Measurements from ENCODE around the gene GJB3. TPM values are rescaled to one million over a fixed set of nuclear protein-coding genes. Genes with fewer than 3 reads are reported as not detected.
"Not testable (repeated sequence)": the region's sequence is repeated elsewhere in the genome, so short reads cannot be mapped to it uniquely, and the experiment has no call there.

The GJB3 gene
- total RNA-seq, 1 donor from 2014 or later = 29.7 TPM

DNA sequence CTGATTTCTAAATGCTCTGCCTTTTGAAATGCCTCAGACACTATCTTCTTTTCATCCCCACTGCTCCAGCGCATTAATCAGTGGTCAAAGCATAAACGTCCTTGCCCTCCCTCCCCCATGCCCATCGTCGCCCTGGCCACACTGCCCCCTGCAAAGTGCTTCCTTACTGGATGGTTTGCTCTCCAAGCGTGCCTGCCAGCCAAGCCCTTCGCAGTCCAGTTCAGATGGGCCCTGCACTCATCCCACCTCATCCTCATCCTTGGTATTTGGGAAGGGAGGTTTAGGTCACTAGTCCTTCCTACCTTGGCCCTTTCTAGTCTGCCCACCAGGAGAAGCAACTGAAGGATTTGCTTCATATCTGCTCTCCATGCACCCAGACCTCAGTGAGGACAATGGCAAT is 14.9 kb downstream of the GJB3 start:
- TF ChIP-seq, protein P1, sequence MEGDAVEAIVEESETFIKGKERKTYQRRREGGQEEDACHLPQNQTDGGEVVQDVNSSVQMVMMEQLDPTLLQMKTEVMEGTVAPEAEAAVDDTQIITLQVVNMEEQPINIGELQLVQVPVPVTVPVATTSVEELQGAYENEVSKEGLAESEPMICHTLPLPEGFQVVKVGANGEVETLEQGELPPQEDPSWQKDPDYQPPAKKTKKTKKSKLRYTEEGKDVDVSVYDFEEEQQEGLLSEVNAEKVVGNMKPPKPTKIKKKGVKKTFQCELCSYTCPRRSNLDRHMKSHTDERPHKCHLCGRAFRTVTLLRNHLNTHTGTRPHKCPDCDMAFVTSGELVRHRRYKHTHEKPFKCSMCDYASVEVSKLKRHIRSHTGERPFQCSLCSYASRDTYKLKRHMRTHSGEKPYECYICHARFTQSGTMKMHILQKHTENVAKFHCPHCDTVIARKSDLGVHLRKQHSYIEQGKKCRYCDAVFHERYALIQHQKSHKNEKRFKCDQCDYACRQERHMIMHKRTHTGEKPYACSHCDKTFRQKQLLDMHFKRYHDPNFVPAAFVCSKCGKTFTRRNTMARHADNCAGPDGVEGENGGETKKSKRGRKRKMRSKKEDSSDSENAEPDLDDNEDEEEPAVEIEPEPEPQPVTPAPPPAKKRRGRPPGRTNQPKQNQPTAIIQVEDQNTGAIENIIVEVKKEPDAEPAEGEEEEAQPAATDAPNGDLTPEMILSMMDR (IDR thresholded peaks at IDR 0.05; ENCODE audit: insufficient read depth, low read length, poor library complexity, severe bottlenecking) = no peak
- no peak for DNase-seq (ENCODE audit: low read depth)
- Histone ChIP-seq H3K4me3 (ENCODE audit: low read depth, low read length) (no peak overlapping the region), H3K36me3 (ENCODE audit: control insufficient read depth, insufficient read depth, low read length) (no peaks in the 10 kb centered on the region), H3K27me3 (ENCODE audit: control insufficient read depth, insufficient read depth, low read length) (peaks cover 30% of the 10 kb centered on the region)

DNA sequence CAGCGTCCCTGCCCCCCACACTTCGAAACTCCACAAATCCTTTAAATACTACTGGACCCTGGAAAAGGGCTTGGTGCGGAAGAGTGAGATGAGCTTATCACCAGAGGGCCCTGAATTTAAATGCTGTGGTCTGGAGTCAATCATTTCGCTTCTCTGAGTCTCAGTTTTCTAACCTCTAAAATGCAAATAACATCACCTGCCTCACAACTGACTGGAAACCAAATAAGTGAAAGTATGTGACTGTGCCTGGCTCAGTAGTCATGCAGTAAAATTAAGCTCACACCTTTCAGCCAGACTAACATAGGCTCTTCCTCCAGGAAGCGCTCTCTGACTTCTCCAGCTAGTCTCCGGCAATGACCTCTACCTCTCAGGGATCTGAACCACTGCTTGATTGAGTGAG is 16.0 kb downstream of the GJB3 start:
- DNase-seq (ENCODE audit: low read depth) = no peak
- H3K36me3 ChIP-seq (ENCODE audit: control insufficient read depth, insufficient read depth, low read length) = no peaks in the 10 kb centered on the region
- H3K27me3 ChIP-seq (ENCODE audit: control insufficient read depth, insufficient read depth, low read length) = peaks cover 21% of the 10 kb centered on the region
- no peak overlapping the region for H3K4me3 ChIP-seq (ENCODE audit: low read depth, low read length)
- TF ChIP-seq, protein P1 (IDR thresholded peaks at IDR 0.05; ENCODE audit: insufficient read depth, low read length, poor library complexity, severe bottlenecking) = no peak

DNA sequence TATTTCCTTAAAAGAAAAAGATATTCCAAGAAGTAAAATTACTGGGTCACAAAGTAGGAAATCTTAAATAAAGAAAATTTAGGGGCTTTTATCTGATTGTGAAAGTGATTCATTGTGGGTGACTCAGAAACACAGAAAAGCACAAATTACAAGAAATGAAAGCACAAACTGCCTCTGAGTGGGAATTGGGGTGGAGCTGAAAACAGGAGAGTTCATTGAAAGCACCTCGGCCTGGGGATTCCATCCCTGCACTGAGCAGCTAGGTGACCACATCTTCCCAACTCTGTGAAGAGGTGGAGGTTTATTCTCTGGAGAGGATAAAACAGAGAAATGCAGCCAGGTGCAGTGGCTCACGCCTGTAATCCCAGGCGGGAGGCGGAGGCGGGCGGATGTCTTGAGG is 19.2 kb downstream of the GJB3 start:
- DNase-seq (ENCODE audit: low read depth) = no peak
- no peak overlapping the region for H3K4me3 ChIP-seq (ENCODE audit: low read depth, low read length)
- TF ChIP-seq, protein P1 (IDR thresholded peaks at IDR 0.05; ENCODE audit: insufficient read depth, low read length, poor library complexity, severe bottlenecking) = no peak

DNA sequence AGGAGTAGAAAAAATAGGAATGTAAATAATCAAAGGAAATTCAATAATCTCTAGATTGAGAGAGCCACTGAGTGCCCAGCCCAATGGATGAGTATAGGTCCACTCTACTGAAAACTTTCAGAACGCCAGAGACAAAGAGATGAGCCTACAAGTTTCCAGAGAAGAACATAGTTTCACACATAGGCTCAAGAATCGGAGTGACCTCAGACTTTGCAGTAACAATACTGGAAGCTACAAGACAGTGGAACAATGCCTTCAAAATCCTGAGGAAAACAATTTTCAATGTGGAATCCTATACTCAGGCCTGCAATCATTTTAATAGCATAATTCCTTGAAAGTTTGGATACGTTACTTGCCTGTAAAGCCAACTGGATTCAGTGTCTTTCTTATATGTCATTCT is 22.8 kb downstream of the GJB3 start:
- H3K36me3 ChIP-seq (ENCODE audit: control insufficient read depth, insufficient read depth, low read length) = no peaks in the 10 kb centered on the region
- H3K27me3 ChIP-seq (ENCODE audit: control insufficient read depth, insufficient read depth, low read length) = no peaks in the 10 kb centered on the region
- H3K4me3 ChIP-seq (ENCODE audit: low read depth, low read length) = no peak overlapping the region
- DNase-seq (ENCODE audit: low read depth) = no peak
- TF ChIP-seq, protein P1 (IDR thresholded peaks at IDR 0.05; ENCODE audit: insufficient read depth, low read length, poor library complexity, severe bottlenecking) = no peak

More for the DNA sequence above, 19.2 kb downstream of the GJB3 start:
- Histone ChIP-seq H3K36me3 (ENCODE audit: control insufficient read depth, insufficient read depth, low read length) (no peaks in the 10 kb centered on the region), H3K27me3 (ENCODE audit: control insufficient read depth, insufficient read depth, low read length) (peaks cover 3% of the 10 kb centered on the region)

DNA sequence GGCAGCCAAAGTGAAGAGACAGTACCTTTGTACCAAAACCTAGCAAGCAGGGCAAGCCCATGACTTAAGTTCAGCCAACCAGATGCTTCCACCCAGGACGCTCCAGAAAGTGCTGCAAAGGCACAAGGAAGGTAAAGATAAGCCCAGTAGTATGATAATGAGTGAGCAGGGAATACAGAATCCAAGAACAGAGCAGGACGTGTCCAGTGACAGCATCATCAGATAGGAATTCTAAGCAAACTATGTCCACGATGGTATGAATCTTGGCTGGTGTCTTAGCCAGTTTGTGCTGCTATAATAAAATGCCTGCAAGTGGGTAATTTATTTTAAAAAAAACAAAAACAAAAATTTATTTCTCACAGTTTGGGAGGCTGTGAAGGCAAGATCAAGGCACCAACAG is 25.4 kb downstream of the GJB3 start:
- Histone ChIP-seq H3K36me3 (ENCODE audit: control insufficient read depth, insufficient read depth, low read length) (no peaks in the 10 kb centered on the region), H3K27me3 (ENCODE audit: control insufficient read depth, insufficient read depth, low read length) (no peaks in the 10 kb centered on the region), H3K4me3 (ENCODE audit: low read depth, low read length) (no peak overlapping the region)
- TF ChIP-seq, protein P1 (IDR thresholded peaks at IDR 0.05; ENCODE audit: insufficient read depth, low read length, poor library complexity, severe bottlenecking) = no peak
- DNase-seq (ENCODE audit: low read depth) = no peak

DNA sequence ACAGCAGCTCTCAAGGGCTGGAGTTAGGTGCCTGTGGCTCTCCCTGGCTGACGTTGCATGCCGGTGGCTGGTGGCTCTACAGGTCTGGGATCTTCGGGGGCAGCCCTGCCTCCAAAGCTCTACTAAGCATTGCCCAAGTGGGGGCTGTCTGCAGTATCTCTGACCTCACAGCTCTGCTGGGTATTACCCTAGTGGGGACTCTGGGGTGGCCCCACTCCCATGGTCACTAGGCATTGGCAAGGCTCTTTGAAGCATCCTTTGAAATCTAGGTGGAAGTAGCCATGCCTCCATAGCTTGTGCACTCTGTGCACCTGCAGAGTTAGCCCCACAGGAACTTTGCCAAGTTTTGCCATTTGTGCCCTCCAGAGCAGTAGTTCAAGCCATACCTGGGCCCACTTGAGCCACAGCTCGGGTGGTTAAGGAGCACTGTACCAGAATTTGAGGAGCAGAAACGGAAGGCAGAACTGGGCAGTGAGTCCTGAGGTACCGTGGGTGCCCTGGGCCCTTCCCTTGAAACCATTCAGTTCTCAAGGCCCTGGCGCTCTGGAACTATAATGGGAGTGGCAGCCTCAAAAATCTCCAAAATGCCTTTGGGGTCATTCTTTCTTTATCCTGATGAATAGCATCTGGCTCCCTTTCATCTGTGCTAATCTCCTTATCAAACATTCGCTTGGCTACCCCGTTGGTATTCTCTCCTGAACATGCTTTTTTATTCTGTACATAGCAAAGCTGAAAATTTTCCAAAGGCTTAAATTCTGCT is 27.2 kb downstream of the GJB3 start:
- TF ChIP-seq, protein P1 (IDR thresholded peaks at IDR 0.05; ENCODE audit: insufficient read depth, low read length, poor library complexity, severe bottlenecking) = no peak
- no peak for DNase-seq (ENCODE audit: low read depth)
- Histone ChIP-seq H3K4me3 (ENCODE audit: low read depth, low read length) (no peak overlapping the region), H3K27me3 (ENCODE audit: control insufficient read depth, insufficient read depth, low read length) (no peaks in the 10 kb centered on the region), H3K36me3 (ENCODE audit: control insufficient read depth, insufficient read depth, low read length) (no peaks in the 10 kb centered on the region)

DNA sequence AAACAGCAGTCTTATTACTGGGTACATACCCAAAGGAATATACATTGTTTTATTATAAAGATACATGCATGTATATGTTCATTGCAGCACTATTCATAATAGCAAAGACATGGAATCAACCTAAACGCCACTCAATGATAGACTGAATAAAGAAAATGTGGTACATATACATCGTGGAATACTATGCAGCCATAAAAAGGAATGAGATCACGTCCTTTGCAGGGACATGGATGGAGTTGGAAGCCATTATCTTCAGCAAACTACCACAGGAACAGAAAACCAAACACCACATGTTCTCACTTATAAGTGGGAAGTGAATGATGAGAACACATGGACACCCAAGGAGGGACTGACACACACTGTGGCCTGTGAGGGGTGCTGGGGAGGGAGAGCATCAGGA is 29.8 kb downstream of the GJB3 start:
- not testable (repeated sequence) for H3K27me3 ChIP-seq (ENCODE audit: control insufficient read depth, insufficient read depth, low read length); H3K36me3 ChIP-seq (ENCODE audit: control insufficient read depth, insufficient read depth, low read length); DNase-seq (ENCODE audit: low read depth); H3K4me3 ChIP-seq (ENCODE audit: low read depth, low read length)

Data from kidney epithelial cell (primary cell).